GM19240 (cell line): Measurements from ENCODE around the gene PDE6G.
"Not testable (repeated sequence)": the region's sequence is repeated elsewhere in the genome, so short reads cannot be mapped to it uniquely, and the experiment has no call there.

Source experiments
- DNase-seq: peaks from one replicate; pipeline ENCODE4 v3.0.0; 2011; ENCODE audit warnings: low spot score; ENCODE audit not compliant: insufficient read length

The PDE6G gene

GRCh38 chr17:81687770-81688541, 31.6 kb upstream of the PDE6G start:
- DNase-seq: no peak

GRCh38 chr17:81686614-81687013, 30.3 kb upstream of the PDE6G start:
- DNase-seq: no peak

GRCh38 chr17:81685108-81685507, 28.8 kb upstream of the PDE6G start:
- no peak for DNase-seq

- DNase-seq: no peak
These were observed 28.1 kb upstream of the PDE6G start for GRCh38 chr17:81684442-81684911.

GRCh38 chr17:81683584-81684441, 27.5 kb upstream of the PDE6G start, which contains the start of the genes ARL16 and HGS:
Gene ARL16 (minus strand): TSS chr17:81683797. CDS start chr17:81683753, 44 bp downstream.
Gene HGS (plus strand): TSS chr17:81684011. CDS start chr17:81684067, 56 bp downstream.
- peak; percentile 100 for DNase-seq

- no peak for DNase-seq
These were observed 26.9 kb upstream of the PDE6G start for GRCh38 chr17:81683208-81683583.

- DNase-seq: no peak
These were observed 26.3 kb upstream of the PDE6G start for GRCh38 chr17:81682565-81683207.

- no peak for DNase-seq
These were observed 25.3 kb upstream of the PDE6G start for GRCh38 chr17:81681672-81682071.

- no peak for DNase-seq
These were observed 23.8 kb upstream of the PDE6G start for GRCh38 chr17:81680150-81680549.

- no peak for DNase-seq
These were observed 20.6 kb upstream of the PDE6G start for GRCh38 chr17:81676906-81677305.

GRCh38 chr17:81675515-81676221, 19.3 kb upstream of the PDE6G start:
- not testable (repeated sequence) for DNase-seq

GRCh38 chr17:81673561-81674258, 17.4 kb upstream of the PDE6G start:
- no peak for DNase-seq

- no peak for DNase-seq
These were observed 16.6 kb upstream of the PDE6G start for GRCh38 chr17:81672954-81673353.

GRCh38 chr17:81672504-81672903, 16.2 kb upstream of the PDE6G start:
- no peak for DNase-seq

- no peak for DNase-seq
These were observed 11.4 kb upstream of the PDE6G start for GRCh38 chr17:81667754-81668153.

- peak; percentile 96 for DNase-seq
These were observed 10.2 kb upstream of the PDE6G start, which contains the start of the genes CCDC137 and OXLD1 for GRCh38 chr17:81666342-81667191. Gene CCDC137 (plus strand): TSS chr17:81666737. CDS start chr17:81666767, 30 bp downstream. Gene OXLD1 (minus strand): TSS chr17:81666605. CDS start chr17:81666577, 28 bp downstream.

GRCh38 chr17:81666092-81666341, 9.7 kb upstream of the PDE6G start:
- no peak for DNase-seq

- DNase-seq: no peak
These were observed 9.1 kb upstream of the PDE6G start for GRCh38 chr17:81665205-81666091.

GRCh38 chr17:81664051-81664470, 7.7 kb upstream of the PDE6G start:
- no peak for DNase-seq
